Endothelial cell of umbilical vein (primary cell): Measurements from ENCODE around the gene CDC14B. TPM values are rescaled to one million over a fixed set of nuclear protein-coding genes. Genes with fewer than 3 reads are reported as not detected.

ENCODE experiments used
- BruUV-seq: library from RNA; stranded (reverse); fragments of 400-500 nt; replicated peaks from 2 replicates; lab custom pipeline; 2021; lab: Mats Ljungman, UMichigan
- CTCF ChIA-PET: fragments of 300-600, 350-600 bp; sonication (Branson Sonifier 250); formaldehyde crosslinking; loops from one replicate; lab custom pipeline; 2021; ENCODE audit warnings: antibody characterized with exemption, inconsistent platforms; lab: Charles Lee
- POLR2A ChIA-PET: fragments of 300-600, 350-600 bp; sonication (Branson Sonifier 250); formaldehyde crosslinking; loops from one replicate; lab custom pipeline; 2021; ENCODE audit warnings: antibody characterized with exemption, inconsistent platforms; lab: Charles Lee
- DNase-seq: peaks from one replicate; pipeline ENCODE4 v3.0.0-alpha.2; 2011; ENCODE audit warnings: low read depth, low spot score
- FAIRE-seq: peaks from 2 replicates; lab custom pipeline; 2011; peaks lifted over from hg19 to GRCh38; lab: Jason Lieb, UNC
- H2AFZ ChIP-seq: 2 replicates; pipeline ENCODE4 v1.6.0; 2012; ENCODE audit warnings: low read depth, low read length, control low read depth, inconsistent platforms
- H3K27ac ChIP-seq: 2 replicates; pipeline ENCODE4 v1.5.1; 2011; ENCODE audit warnings: low read depth, mild to moderate bottlenecking, control low read depth, low read length, moderate library complexity; ENCODE audit not compliant: insufficient read depth
- H3K27me3 ChIP-seq, 2 experiments: 2 replicates each; pipeline versions ENCODE4 v1.6.0 to v1.6.1; 2011; ENCODE audit warnings: low read length in 2 of 2, mixed read lengths in 1 of 2; ENCODE audit not compliant: control insufficient read depth in 2 of 2, insufficient read depth in 2 of 2
- H3K36me3 ChIP-seq, 2 experiments: 2 replicates in 1 of 2; 3 replicates in 1 of 2; pipeline ENCODE4 v1.5.1; 2011; ENCODE audit warnings: low read length in 2 of 2, mild to moderate bottlenecking in 1 of 2, moderate library complexity in 1 of 2; ENCODE audit not compliant: control insufficient read depth in 2 of 2, insufficient read depth in 2 of 2; ENCODE audit errors: extremely low read depth in 1 of 2
- H3K4me1 ChIP-seq: 3 replicates; pipeline ENCODE4 v1.5.1; 2011; ENCODE audit warnings: mild to moderate bottlenecking, low read length; ENCODE audit not compliant: control insufficient read depth, insufficient read depth; ENCODE audit errors: extremely low read depth
- H3K4me2 ChIP-seq: 2 replicates; pipeline ENCODE4 v1.6.1; 2011; ENCODE audit warnings: low read length, control low read depth, mixed read lengths; ENCODE audit not compliant: insufficient read depth
- H3K4me3 ChIP-seq, 3 experiments: fragments of 200-600 bp in 1 of 3; sonication (generic), shearing (Covaris generic) in 1 of 3; replicated peaks in 1 of 3; 2 replicates each; pipeline ENCODE4 v1.5.1; 2011 to 2016; ENCODE audit warnings: control low read depth in 3 of 3, low read length in 3 of 3, mild to moderate bottlenecking in 2 of 3, inconsistent platforms in 1 of 3, low read depth in 1 of 3, moderate library complexity in 1 of 3; ENCODE audit not compliant: insufficient read depth in 1 of 3
- H3K79me2 ChIP-seq: 2 replicates; pipeline ENCODE4 v1.6.0; 2012; ENCODE audit warnings: low read length, inconsistent platforms; ENCODE audit not compliant: control insufficient read depth, insufficient read depth
- H3K9ac ChIP-seq: replicated peaks from 2 replicates; pipeline ENCODE3; 2011; ENCODE audit warnings: low read length, control low read depth; ENCODE audit not compliant: insufficient read depth; ENCODE audit errors: extremely low read depth
- H3K9me1 ChIP-seq: replicated peaks from 3 replicates; pipeline ENCODE4 v1.6.0; 2011; ENCODE audit warnings: mild to moderate bottlenecking, low read length; ENCODE audit not compliant: control insufficient read depth, insufficient read depth; ENCODE audit errors: extremely low read depth
- H3K9me3 ChIP-seq: replicated peaks from 2 replicates; pipeline ENCODE4 v1.5.1; 2012; ENCODE audit warnings: low read length, inconsistent platforms; ENCODE audit not compliant: control insufficient read depth, insufficient read depth
- H4K20me1 ChIP-seq: replicated peaks from 2 replicates; pipeline ENCODE3; 2011; ENCODE audit warnings: mild to moderate bottlenecking, low read length; ENCODE audit not compliant: control insufficient read depth, insufficient read depth; ENCODE audit errors: extremely low read depth
- CTCF ChIP-seq, 2 donors: IDR thresholded peaks; 1 replicate in 1 of 2; 2 replicates in 1 of 2; pipeline ENCODE4 v1.5.1; 2011; ENCODE audit warnings: low read length in 2 of 2, mild to moderate bottlenecking in 2 of 2, moderate library complexity in 2 of 2, control low read depth in 1 of 2, inconsistent platforms in 1 of 2, low read depth in 1 of 2; ENCODE audit not compliant: insufficient read depth in 1 of 2; ENCODE audit errors: extremely low read depth in 1 of 2
- EZH2 ChIP-seq: IDR thresholded peaks from 2 replicates; pipeline ENCODE4 v1.6.1; 2012; ENCODE audit warnings: borderline replicate concordance, low read depth, mild to moderate bottlenecking, moderate library complexity, low read length, inconsistent platforms; ENCODE audit not compliant: severe bottlenecking
- FOS ChIP-seq: IDR thresholded peaks from 2 replicates; pipeline ENCODE4 v1.6.1; 2011; ENCODE audit warnings: mild to moderate bottlenecking, low read length, moderate library complexity, borderline replicate concordance; ENCODE audit not compliant: insufficient read depth
- GATA2 ChIP-seq: IDR thresholded peaks from 2 replicates; pipeline ENCODE4 v1.7.0; 2011; ENCODE audit warnings: low read depth, mild to moderate bottlenecking, moderate library complexity, mixed read lengths, low read length; ENCODE audit not compliant: insufficient read length, insufficient read depth
- JUN ChIP-seq: IDR thresholded peaks from 2 replicates; pipeline ENCODE4 v1.6.1; 2011; ENCODE audit warnings: borderline replicate concordance, low read depth; ENCODE audit not compliant: insufficient read length, insufficient read depth
- MYC ChIP-seq: IDR thresholded peaks from one replicate; pipeline ENCODE4 v1.6.1; 2011; ENCODE audit warnings: mild to moderate bottlenecking, low read depth, low read length
- POLR2A ChIP-seq: IDR thresholded peaks from 2 replicates; pipeline ENCODE4 v1.6.1; 2012; ENCODE audit warnings: low read depth, mild to moderate bottlenecking, control low read depth, low read length
- POLR2AphosphoS5 ChIP-seq: IDR thresholded peaks from 2 replicates; pipeline ENCODE4 v1.6.1; 2012; ENCODE audit warnings: low read depth, mild to moderate bottlenecking, control low read depth, low read length, moderate library complexity; ENCODE audit not compliant: insufficient read depth
- dilution Hi-C: fragments of 300-500 bp; cut with MboI; formaldehyde crosslinking; loops from one replicate; pipeline ENCODE4 v1.15.0; 2019; ENCODE audit warnings: low sequenced_read_pairs; ENCODE audit not compliant: extremely low pct_ligation_motif_present
- intact Hi-C: fragments of 100-400 bp; cut with micrococcal nuclease; formaldehyde crosslinking; loops from one replicate; pipeline ENCODE4 v1.10.0; 2022
- polyA plus RNA-seq, 4 experiments: library from polyadenylated mRNA; depleted of rRNA in 3 of 4; stranded (reverse) in 3 of 4; unstranded in 1 of 4; fragments of >200 nt; gene quantifications; 2 replicates each; pipeline versions ENCODE4 v1.2.1 to v1.2.3, GENCODE V29; 2011 to 2012; ENCODE audit warnings: missing spikeins in 1 of 4
- total RNA-seq: library from RNA; stranded (reverse); gene quantifications from 2 replicates; pipeline ENCODE4 v1.2.3, GENCODE V29; 2021
- TF ChIP-seq, protein P1 (sequence below): IDR thresholded peaks from 2 replicates; pipeline ENCODE4 v1.6.1; 2011; ENCODE audit not compliant: insufficient read depth, insufficient read length

The CDC14B gene
- total and polyA plus RNA-seq, 2 donors (not counting 3 experiments of a cell fraction or from before 2014, with no cell fraction given) = 0.39 to 0.93 TPM

GRCh38 chr9:96501633-96502538, 117.8 kb downstream of the CDC14B start:
- TF ChIP-seq CTCF (IDR thresholded peaks at IDR 0.05; ENCODE audit: extremely low read depth in 1 of 2, insufficient read depth in 1 of 2, low read depth in 1 of 2, low read length in 2 of 2) (no peak), MYC (no peak), EZH2 (no peak), GATA2 (no peak), POLR2A (no peak), POLR2AphosphoS5 (no peak), FOS (no peak), JUN (no peak)
- TF ChIP-seq, protein P1, sequence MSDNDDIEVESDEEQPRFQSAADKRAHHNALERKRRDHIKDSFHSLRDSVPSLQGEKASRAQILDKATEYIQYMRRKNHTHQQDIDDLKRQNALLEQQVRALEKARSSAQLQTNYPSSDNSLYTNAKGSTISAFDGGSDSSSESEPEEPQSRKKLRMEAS = no peak
- Histone ChIP-seq H3K36me3 (no peaks in the 10 kb centered on the region), H3K4me3 (no peak overlapping the region), H3K4me2 (no peak overlapping the region), H2AFZ (no peak overlapping the region), H4K20me1 (no peaks in the 10 kb centered on the region), H3K27me3 (no peaks in the 10 kb centered on the region), H3K9ac (no peak overlapping the region), H3K27ac (no peak overlapping the region), H3K4me1 (peaks cover 3% of the 10 kb centered on the region), H3K79me2 (no peaks in the 10 kb centered on the region), H3K9me3 (no peaks in the 10 kb centered on the region), H3K9me1 (no peaks in the 10 kb centered on the region)
- CTCF ChIA-PET = no interaction called here
- POLR2A ChIA-PET = no interaction called here
- intact Hi-C loops (no loop called here), dilution Hi-C loops (no loop called here)
- no TSS peak for BruUV-seq
- DNase-seq = no peak
- FAIRE-seq = no peak
